ENCODE data around the gene ZCCHC2.
A peak's percentile ranks its signal among the peaks of the same experiment; 100 is the strongest.

Gene ZCCHC2

GRCh38 chr18:62509779-62510178 lies 13.0 kb upstream of the ZCCHC2 start:
- DNase-seq (ENCODE audit: low read depth in 2 of 2, low spot score in 1 of 2) = no peak

GRCh38 chr18:62510789-62511188 lies 12.0 kb upstream of the ZCCHC2 start:
- no peak for DNase-seq (ENCODE audit: low read depth in 2 of 2, low spot score in 1 of 2)

- DNase-seq (ENCODE audit: low read depth in 2 of 2, low spot score in 1 of 2) = no peak
These were observed 10.3 kb upstream of the ZCCHC2 start for GRCh38 chr18:62512532-62512931.

GRCh38 chr18:62512996-62513395 lies 9.8 kb upstream of the ZCCHC2 start:
- DNase-seq (ENCODE audit: low read depth in 2 of 2, low spot score in 1 of 2) = no peak

- DNase-seq (ENCODE audit: low read depth in 2 of 2, low spot score in 1 of 2) = no peak
These were observed 8.3 kb upstream of the ZCCHC2 start for GRCh38 chr18:62514570-62514969.

- DNase-seq (ENCODE audit: low read depth in 2 of 2, low spot score in 1 of 2) = no peak
These were observed 6.6 kb upstream of the ZCCHC2 start for GRCh38 chr18:62516242-62516641.

- no peak for DNase-seq (ENCODE audit: low read depth in 2 of 2, low spot score in 1 of 2)
These were observed 4.1 kb upstream of the ZCCHC2 start for GRCh38 chr18:62518460-62519375.

- DNase-seq (ENCODE audit: low read depth in 2 of 2, low spot score in 1 of 2) = no peak
These were observed 3.1 kb upstream of the ZCCHC2 start for GRCh38 chr18:62519684-62520083.

GRCh38 chr18:62521082-62521481 lies 1.7 kb upstream of the ZCCHC2 start:
- DNase-seq (ENCODE audit: low read depth in 2 of 2, low spot score in 1 of 2) = no peak

GRCh38 chr18:62521593-62521992 lies 1.2 kb upstream of the ZCCHC2 start:
- no peak for DNase-seq (ENCODE audit: low read depth in 2 of 2, low spot score in 1 of 2)

GRCh38 chr18:62522178-62522503 lies 684 bp upstream of the ZCCHC2 start:
- DNase-seq (ENCODE audit: low read depth in 2 of 2, low spot score in 1 of 2) = no peak

- DNase-seq (ENCODE audit: low read depth in 2 of 2, low spot score in 1 of 2) = no peak
These were observed 397 bp downstream of the ZCCHC2 start for GRCh38 chr18:62523255-62523588.

GRCh38 chr18:62523631-62524439 lies 1.0 kb downstream of the ZCCHC2 start:
- peak; percentile 4 to 8 for DNase-seq (ENCODE audit: low read depth in 2 of 2, low spot score in 1 of 2)

GRCh38 chr18:62524440-62525200 lies 1.8 kb downstream of the ZCCHC2 start:
- peak; percentile 25 to 40 for DNase-seq (ENCODE audit: low read depth in 2 of 2, low spot score in 1 of 2)

GRCh38 chr18:62525608-62526007 lies 2.8 kb downstream of the ZCCHC2 start:
- no peak for DNase-seq (ENCODE audit: low read depth in 2 of 2, low spot score in 1 of 2)

GRCh38 chr18:62526098-62527025 lies 3.5 kb downstream of the ZCCHC2 start:
- DNase-seq (ENCODE audit: low read depth in 2 of 2, low spot score in 1 of 2) = peak; percentile 22 to 35

- DNase-seq (ENCODE audit: low read depth in 2 of 2, low spot score in 1 of 2) = no peak
These were observed 6.8 kb downstream of the ZCCHC2 start for GRCh38 chr18:62529597-62529996.

GRCh38 chr18:62531078-62531477 lies 8.3 kb downstream of the ZCCHC2 start:
- DNase-seq (ENCODE audit: low read depth in 2 of 2, low spot score in 1 of 2) = no peak

GRCh38 chr18:62531931-62532330 lies 9.1 kb downstream of the ZCCHC2 start:
- no peak for DNase-seq (ENCODE audit: low read depth in 2 of 2, low spot score in 1 of 2)

GRCh38 chr18:62536005-62536404 lies 13.2 kb downstream of the ZCCHC2 start:
- no peak for DNase-seq (ENCODE audit: low read depth in 2 of 2, low spot score in 1 of 2)
